ENCODE measurements around the gene TNNI3K. TPM values are rescaled to one million over a fixed set of nuclear protein-coding genes. Genes with fewer than 3 reads are reported as not detected.
A peak's percentile ranks its signal among the peaks of the same experiment; 100 is the strongest.

The TNNI3K gene, protein sequence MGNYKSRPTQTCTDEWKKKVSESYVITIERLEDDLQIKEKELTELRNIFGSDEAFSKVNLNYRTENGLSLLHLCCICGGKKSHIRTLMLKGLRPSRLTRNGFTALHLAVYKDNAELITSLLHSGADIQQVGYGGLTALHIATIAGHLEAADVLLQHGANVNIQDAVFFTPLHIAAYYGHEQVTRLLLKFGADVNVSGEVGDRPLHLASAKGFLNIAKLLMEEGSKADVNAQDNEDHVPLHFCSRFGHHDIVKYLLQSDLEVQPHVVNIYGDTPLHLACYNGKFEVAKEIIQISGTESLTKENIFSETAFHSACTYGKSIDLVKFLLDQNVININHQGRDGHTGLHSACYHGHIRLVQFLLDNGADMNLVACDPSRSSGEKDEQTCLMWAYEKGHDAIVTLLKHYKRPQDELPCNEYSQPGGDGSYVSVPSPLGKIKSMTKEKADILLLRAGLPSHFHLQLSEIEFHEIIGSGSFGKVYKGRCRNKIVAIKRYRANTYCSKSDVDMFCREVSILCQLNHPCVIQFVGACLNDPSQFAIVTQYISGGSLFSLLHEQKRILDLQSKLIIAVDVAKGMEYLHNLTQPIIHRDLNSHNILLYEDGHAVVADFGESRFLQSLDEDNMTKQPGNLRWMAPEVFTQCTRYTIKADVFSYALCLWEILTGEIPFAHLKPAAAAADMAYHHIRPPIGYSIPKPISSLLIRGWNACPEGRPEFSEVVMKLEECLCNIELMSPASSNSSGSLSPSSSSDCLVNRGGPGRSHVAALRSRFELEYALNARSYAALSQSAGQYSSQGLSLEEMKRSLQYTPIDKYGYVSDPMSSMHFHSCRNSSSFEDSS
- polyA plus RNA-seq (2013, experiment 1 of 2): 0.25 TPM
- polyA plus RNA-seq (2013, experiment 2 of 2): not detected

DNA sequence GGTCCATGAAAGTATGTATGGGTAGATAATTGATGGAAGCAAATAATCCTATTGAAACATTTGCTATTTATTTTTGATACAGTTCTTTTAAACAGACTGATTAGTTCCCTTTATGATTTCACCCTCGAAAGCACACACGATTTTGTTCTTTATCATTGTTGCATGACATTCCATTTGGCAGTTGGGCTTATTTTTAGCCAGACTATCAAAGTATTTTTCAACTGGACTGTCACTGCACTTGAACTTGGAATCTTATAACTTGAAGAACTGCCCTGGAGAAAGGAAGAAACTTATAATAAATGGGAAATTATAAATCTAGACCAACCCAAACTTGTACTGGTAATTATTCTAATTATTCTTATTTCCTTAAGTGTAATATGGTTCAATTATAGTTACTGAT lies at the start of gene TNNI3K:
TSS of gene TNNI3K (plus strand) at position 235 of the 400 bp plus-strand sequence. CDS start at position 300, 65 bp downstream.
- Histone ChIP-seq H3K27me3 (ENCODE audit: insufficient read depth, low read length) (no peaks in the 10 kb centered on the region), H3K4me1 (ENCODE audit: insufficient read depth, low read length) (no peaks in the 10 kb centered on the region), H3K9ac (ENCODE audit: low read depth, low read length) (no peak within 1 kb of the TSS), H3K9me3 (ENCODE audit: insufficient read depth, low read depth, low read length) (no peaks in the 10 kb centered on the region), H3K4me3 (ENCODE audit: low read length) (no peak within 1 kb of the TSS), H3K36me3 (ENCODE audit: insufficient read depth, low read length) (no peaks in the 10 kb centered on the region), H3K27ac (ENCODE audit: low read depth, low read length) (no peak within 1 kb of the TSS)
- 98% methylated on average over 2 of the region's 2 CpGs for WGBS

DNA sequence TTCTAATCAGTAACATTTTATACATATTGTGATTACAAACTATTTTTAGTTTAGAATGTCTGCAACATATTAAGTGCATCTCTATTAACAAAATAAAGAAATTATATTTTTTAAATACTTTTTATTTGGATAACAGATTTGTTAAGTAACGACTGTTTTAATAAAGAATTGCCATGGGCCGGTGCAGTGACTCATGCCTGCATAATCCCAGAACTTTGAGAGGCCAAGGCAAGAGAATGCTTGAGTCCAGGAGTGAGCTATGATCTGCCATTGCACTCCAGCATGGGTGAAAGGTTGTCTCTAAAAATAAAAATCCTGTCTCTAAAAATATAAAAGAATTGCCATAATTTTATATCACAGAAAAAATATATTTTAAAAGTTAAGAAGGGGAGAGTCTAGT lies 41.3 kb upstream of the TNNI3K start:
- Histone ChIP-seq H3K27ac (ENCODE audit: low read depth, low read length) (no peak overlapping the region), H3K9me3 (ENCODE audit: insufficient read depth, low read depth, low read length) (no peaks in the 10 kb centered on the region), H3K4me1 (ENCODE audit: insufficient read depth, low read length) (peaks cover 4% of the 10 kb centered on the region), H3K9ac (ENCODE audit: low read depth, low read length) (no peak overlapping the region), H3K36me3 (ENCODE audit: insufficient read depth, low read length) (no peaks in the 10 kb centered on the region), H3K27me3 (ENCODE audit: insufficient read depth, low read length) (no peaks in the 10 kb centered on the region), H3K4me3 (ENCODE audit: low read length) (no peak overlapping the region)
- 85% methylated on average over 2 of the region's 2 CpGs for WGBS

DNA sequence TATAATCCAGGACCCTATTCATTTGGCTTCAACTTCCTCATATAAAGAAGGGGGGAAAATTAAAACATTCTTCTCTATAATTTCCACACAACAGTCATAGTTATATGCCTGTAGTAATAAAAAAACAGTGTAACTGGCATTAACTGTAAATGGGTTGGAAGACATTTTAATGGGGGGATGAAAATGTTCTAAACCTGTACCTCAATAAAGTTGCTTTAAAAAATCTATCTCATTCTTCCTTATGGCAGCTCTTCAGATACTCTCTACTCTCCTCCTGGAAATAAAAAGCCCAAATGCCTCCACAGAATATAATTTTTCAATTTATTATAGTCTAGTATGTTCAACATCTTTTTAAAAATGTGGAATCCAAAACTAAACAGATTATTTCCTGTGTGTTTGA lies 39.8 kb upstream of the TNNI3K start:
- Histone ChIP-seq H3K36me3 (ENCODE audit: insufficient read depth, low read length) (no peaks in the 10 kb centered on the region), H3K27me3 (ENCODE audit: insufficient read depth, low read length) (no peaks in the 10 kb centered on the region), H3K27ac (ENCODE audit: low read depth, low read length) (no peak overlapping the region), H3K9me3 (ENCODE audit: insufficient read depth, low read depth, low read length) (no peaks in the 10 kb centered on the region), H3K9ac (ENCODE audit: low read depth, low read length) (no peak overlapping the region), H3K4me3 (ENCODE audit: low read length) (no peak overlapping the region), H3K4me1 (ENCODE audit: insufficient read depth, low read length) (peaks cover 5% of the 10 kb centered on the region)

DNA sequence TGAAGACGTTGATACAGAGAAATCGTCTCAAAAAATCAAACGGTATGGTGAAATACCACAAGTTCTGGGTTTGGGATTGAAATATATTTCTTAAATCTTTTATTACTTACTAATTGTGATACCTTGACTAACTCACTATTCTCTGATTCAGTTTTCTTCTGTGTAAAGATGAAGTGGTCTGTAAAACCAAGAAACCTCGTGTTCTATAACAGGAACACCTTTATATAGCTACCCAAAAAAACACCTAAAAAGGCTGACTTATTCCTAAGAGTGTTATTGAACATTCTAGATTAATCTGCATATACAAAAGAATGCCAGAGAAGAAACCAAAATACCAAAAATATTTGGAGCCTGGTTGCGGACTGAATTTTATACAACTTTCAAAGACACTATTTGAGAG lies 37.9 kb upstream of the TNNI3K start:
- WGBS: 100% methylated on average over 4 of the region's 5 CpGs
- Histone ChIP-seq H3K27me3 (ENCODE audit: insufficient read depth, low read length) (no peaks in the 10 kb centered on the region), H3K27ac (ENCODE audit: low read depth, low read length) (no peak overlapping the region), H3K9me3 (ENCODE audit: insufficient read depth, low read depth, low read length) (no peaks in the 10 kb centered on the region), H3K4me3 (ENCODE audit: low read length) (peak overlapping the region; percentile 91), H3K36me3 (ENCODE audit: insufficient read depth, low read length) (no peaks in the 10 kb centered on the region), H3K9ac (ENCODE audit: low read depth, low read length) (no peak overlapping the region), H3K4me1 (ENCODE audit: insufficient read depth, low read length) (peaks cover 5% of the 10 kb centered on the region)

DNA sequence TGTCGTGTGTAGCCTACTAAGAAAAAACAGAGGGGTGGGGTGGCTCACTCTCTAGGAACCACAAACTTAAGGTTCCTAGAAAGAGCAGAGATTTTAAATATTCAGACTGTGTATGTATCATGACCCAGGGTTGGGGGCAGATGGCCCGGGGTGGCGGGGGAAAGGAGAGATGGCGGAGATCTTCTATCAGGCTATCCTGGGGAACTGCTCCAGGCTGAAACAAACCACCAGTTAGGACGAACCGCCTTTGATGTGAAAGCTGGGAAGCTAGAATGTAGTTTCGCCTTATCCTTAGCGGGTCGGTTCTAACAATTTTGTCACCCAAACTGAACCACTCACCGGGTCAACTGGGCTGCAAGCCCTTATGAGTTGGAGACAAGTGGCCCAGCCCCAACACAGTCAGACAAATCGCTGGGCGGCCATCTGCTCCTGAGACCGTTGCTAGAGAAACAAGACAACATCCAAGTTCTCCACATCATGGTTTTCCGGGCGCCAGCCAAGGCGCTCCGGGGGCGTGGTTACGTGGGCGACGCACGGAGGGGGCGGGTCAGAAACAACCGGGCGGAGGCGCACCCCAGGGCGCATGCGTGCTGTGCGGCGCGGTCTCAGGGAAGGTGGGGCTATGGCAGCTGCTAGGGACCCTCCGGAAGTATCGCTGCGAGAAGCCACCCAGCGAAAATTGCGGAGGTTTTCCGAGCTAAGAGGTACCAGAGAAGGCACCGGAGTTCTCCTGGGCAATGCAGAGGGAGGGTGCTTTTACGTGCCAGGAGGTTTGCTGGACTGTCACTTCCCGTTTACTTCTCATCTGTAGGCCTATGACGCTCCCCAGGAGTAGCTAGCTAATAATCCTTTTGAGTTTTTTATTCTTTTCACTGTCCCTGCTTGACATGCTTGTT lies 37.3 kb upstream of the TNNI3K start, which contains the start of the genes FPGT and LRRIQ3:
TSS of gene FPGT (plus strand) at position 586 of the 896 bp plus-strand sequence. CDS start at position 623, 37 bp downstream.
TSS of gene LRRIQ3 (minus strand) at position 520 of the 896 bp plus-strand sequence. CDS start 14,492 bp downstream, outside the sequence.
- H3K4me1 ChIP-seq (ENCODE audit: insufficient read depth, low read length): peaks cover 5% of the 10 kb centered on the region
- H3K4me3 ChIP-seq (ENCODE audit: low read length): peak within 1 kb of the TSS; percentile 91
- 40% methylated on average over 41 of the region's 41 CpGs for WGBS
- no peaks in the 10 kb centered on the region for H3K9me3 ChIP-seq (ENCODE audit: insufficient read depth, low read depth, low read length)
- H3K36me3 ChIP-seq (ENCODE audit: insufficient read depth, low read length): no peaks in the 10 kb centered on the region
- no peak within 1 kb of the TSS; the same call in 1 of the 2 replicates for H3K27ac ChIP-seq (ENCODE audit: low read depth, low read length)
- peak within 1 kb of the TSS; percentile 77 for H3K9ac ChIP-seq (ENCODE audit: low read depth, low read length)
- H3K27me3 ChIP-seq (ENCODE audit: insufficient read depth, low read length): no peaks in the 10 kb centered on the region

DNA sequence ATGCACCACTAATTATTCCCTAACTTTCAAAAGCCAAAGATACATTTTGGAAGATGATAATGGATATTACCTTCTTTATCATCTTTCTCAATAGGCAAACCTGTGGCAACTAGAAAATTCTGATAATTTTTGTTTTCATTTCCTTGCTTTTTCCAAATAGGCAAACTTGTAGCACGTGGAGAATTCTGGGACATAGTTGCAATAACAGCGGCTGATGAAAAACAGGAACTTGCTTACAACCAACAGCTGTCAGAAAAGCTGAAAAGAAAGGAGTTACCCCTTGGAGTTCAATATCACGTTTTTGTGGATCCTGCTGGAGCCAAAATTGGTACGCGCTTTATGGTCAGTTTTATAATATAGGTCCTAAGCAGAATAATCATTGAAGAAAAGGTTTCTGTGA lies 35.7 kb upstream of the TNNI3K start:
- H3K36me3 ChIP-seq (ENCODE audit: insufficient read depth, low read length): no peaks in the 10 kb centered on the region
- H3K9me3 ChIP-seq (ENCODE audit: insufficient read depth, low read depth, low read length): no peaks in the 10 kb centered on the region
- 93% methylated on average over 5 of the region's 5 CpGs for WGBS
- H3K27me3 ChIP-seq (ENCODE audit: insufficient read depth, low read length): no peaks in the 10 kb centered on the region
- no peak overlapping the region for H3K27ac ChIP-seq (ENCODE audit: low read depth, low read length)
- H3K9ac ChIP-seq (ENCODE audit: low read depth, low read length): no peak overlapping the region
- H3K4me1 ChIP-seq (ENCODE audit: insufficient read depth, low read length): peaks cover 5% of the 10 kb centered on the region
- no peak overlapping the region for H3K4me3 ChIP-seq (ENCODE audit: low read length)

DNA sequence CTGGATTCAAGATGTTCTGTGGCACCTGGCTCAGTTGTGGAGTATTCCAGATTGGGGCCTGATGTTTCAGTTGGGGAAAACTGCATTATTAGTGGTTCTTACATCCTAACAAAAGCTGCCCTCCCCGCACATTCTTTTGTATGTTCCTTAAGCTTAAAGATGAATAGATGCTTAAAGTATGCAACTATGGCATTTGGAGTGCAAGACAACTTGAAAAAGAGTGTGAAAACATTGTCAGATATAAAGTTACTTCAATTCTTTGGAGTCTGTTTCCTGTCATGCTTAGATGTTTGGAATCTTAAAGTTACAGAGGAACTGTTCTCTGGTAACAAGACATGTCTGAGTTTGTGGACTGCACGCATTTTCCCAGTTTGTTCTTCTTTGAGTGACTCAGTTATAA lies 29.9 kb upstream of the TNNI3K start:
- Histone ChIP-seq H3K9ac (ENCODE audit: low read depth, low read length) (no peak overlapping the region), H3K27me3 (ENCODE audit: insufficient read depth, low read length) (no peaks in the 10 kb centered on the region), H3K9me3 (ENCODE audit: insufficient read depth, low read depth, low read length) (no peaks in the 10 kb centered on the region), H3K4me3 (ENCODE audit: low read length) (no peak overlapping the region), H3K4me1 (ENCODE audit: insufficient read depth, low read length) (no peaks in the 10 kb centered on the region), H3K27ac (ENCODE audit: low read depth, low read length) (no peak overlapping the region), H3K36me3 (ENCODE audit: insufficient read depth, low read length) (no peaks in the 10 kb centered on the region)
- 91% methylated on average over 2 of the region's 2 CpGs for WGBS

DNA sequence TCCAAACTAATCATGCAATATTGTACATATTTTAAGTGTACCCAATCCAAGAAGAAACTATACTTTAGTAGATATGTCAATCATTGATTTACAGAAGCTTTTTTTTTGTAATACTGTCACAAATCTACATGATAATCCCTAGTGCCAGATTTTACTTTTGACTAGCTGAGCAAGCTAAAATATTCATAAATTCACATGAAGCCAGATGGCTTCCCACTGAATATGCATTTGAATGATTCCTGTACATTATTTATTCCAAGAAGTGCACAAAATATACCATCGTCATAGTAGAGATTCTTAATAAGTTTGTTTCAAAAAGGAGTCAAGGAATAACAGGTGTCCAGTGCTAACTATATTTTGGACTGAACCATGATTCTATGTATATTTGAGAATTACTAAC lies 20.0 kb upstream of the TNNI3K start:
- H3K9ac ChIP-seq (ENCODE audit: low read depth, low read length): no peak overlapping the region
- WGBS: no CpG with 5 or more reads among the region's 1 CpG
- no peak overlapping the region for H3K27ac ChIP-seq (ENCODE audit: low read depth, low read length)

DNA sequence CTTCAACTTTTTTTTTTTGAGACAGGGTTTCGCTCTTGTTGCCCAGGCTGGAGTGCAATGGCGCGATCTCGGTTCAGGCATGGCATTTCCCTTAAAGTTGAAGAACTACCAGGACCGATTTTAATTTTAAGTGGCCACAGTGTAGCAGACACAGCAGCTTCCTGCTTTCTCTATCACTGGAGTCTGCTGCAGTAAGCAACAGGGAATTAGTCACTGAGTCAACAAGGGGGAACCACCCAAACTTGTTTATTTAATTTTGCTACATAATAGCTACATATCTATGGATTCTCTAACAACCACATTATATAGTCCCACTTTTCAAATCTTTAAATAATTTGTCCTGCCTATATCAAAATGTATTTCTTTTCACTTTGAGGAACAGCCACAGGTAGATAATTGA lies 12.5 kb upstream of the TNNI3K start:
- Histone ChIP-seq H3K27me3 (ENCODE audit: insufficient read depth, low read length) (no peaks in the 10 kb centered on the region), H3K4me1 (ENCODE audit: insufficient read depth, low read length) (no peaks in the 10 kb centered on the region), H3K9me3 (ENCODE audit: insufficient read depth, low read depth, low read length) (no peaks in the 10 kb centered on the region), H3K27ac (ENCODE audit: low read depth, low read length) (no peak overlapping the region), H3K9ac (ENCODE audit: low read depth, low read length) (no peak overlapping the region), H3K4me3 (ENCODE audit: low read length) (no peak overlapping the region), H3K36me3 (ENCODE audit: insufficient read depth, low read length) (no peaks in the 10 kb centered on the region)
- WGBS: 97% methylated on average over 5 of the region's 5 CpGs

More for the DNA sequence above, 20.0 kb upstream of the TNNI3K start:
- Histone ChIP-seq H3K9me3 (ENCODE audit: insufficient read depth, low read depth, low read length) (no peaks in the 10 kb centered on the region), H3K36me3 (ENCODE audit: insufficient read depth, low read length) (no peaks in the 10 kb centered on the region), H3K4me3 (ENCODE audit: low read length) (no peak overlapping the region), H3K4me1 (ENCODE audit: insufficient read depth, low read length) (no peaks in the 10 kb centered on the region), H3K27me3 (ENCODE audit: insufficient read depth, low read length) (no peaks in the 10 kb centered on the region)

DNA sequence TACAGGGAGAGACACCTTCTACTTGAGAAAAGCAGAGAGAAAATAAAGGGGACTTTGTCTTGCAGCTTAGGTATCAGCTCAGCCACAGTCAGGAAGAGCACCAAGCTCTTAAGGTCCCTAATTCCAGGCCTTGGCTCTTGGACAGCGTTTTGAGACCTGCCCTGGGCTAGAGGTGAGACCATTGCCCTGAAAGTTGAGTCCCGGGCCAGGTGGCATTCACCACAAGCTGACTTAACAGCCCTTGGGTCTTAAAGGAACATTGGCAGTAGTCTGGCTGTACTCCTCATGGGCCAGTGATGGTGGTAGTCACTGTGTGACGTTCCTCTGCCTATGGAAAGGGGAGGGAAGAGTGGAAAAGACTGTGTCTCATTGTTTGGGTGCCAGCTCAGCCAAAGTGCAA lies 11.7 kb upstream of the TNNI3K start:
- Histone ChIP-seq H3K9me3 (ENCODE audit: insufficient read depth, low read depth, low read length) (no peaks in the 10 kb centered on the region), H3K4me3 (ENCODE audit: low read length) (no peak overlapping the region), H3K27me3 (ENCODE audit: insufficient read depth, low read length) (no peaks in the 10 kb centered on the region), H3K4me1 (ENCODE audit: insufficient read depth, low read length) (no peaks in the 10 kb centered on the region), H3K9ac (ENCODE audit: low read depth, low read length) (no peak overlapping the region), H3K27ac (ENCODE audit: low read depth, low read length) (no peak overlapping the region), H3K36me3 (ENCODE audit: insufficient read depth, low read length) (no peaks in the 10 kb centered on the region)
- 87% methylated on average over 3 of the region's 3 CpGs for WGBS

All from HUES64 (cell line).